OCI-LY7 (cell line): Measurements from ENCODE around the gene ANTKMT.

Experiments
- CTCF ChIP-seq: fragments of 200-600 bp; sonication (generic); conservative IDR thresholded peaks from 2 replicates; pipeline ENCODE4 v1.5.1; 2014; ENCODE audit warnings: mild to moderate bottlenecking, antibody characterized with exemption, low read length, moderate library complexity, mixed read lengths
- EZH2phosphoT487 ChIP-seq: fragments of 200-600 bp; sonication (generic); IDR thresholded peaks from 2 replicates; pipeline ENCODE4 v1.6.1; 2018; ENCODE audit warnings: low read depth, borderline replicate concordance, mild to moderate bottlenecking, mixed run types, antibody characterized with exemption, low read length, moderate library complexity, mixed read lengths

DNA sequence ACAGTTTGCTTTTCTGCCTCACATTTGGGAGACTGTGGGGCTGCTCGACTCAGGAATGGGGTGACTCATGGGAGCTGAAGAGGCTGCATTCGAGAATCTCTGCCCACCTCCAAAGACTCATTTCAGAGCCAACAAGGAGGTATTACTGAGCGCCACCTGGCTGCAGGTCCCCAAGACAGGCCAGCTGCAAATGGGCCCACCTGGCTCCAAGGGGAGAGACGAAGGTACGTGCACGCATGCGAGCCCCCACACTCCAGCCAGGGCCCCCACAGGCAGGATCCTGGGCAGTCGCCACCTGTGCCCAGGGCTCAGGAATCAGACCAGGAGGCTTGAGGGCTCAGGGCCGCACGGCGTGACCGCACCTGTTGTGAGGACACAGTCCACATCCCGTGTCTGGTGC lies 12.0 kb downstream of the ANTKMT start:
- TF ChIP-seq CTCF (0 out of 2 replicates have a peak, but pooled peaks have one; percentile 44), EZH2phosphoT487 (no peak)
